Urothelium cell line (cell line): ENCODE results near the gene SIGLEC5.

ENCODE experiments used
- DNase-seq: peaks from one replicate; pipeline ENCODE4 v3.0.0; 2011; ENCODE audit warnings: low spot score, mixed read lengths
- FAIRE-seq: peaks from 2 replicates; lab custom pipeline; 2011; peaks lifted over from hg19 to GRCh38; lab: Jason Lieb, UNC

The SIGLEC5 gene

GRCh38 chr19:51590441-51590840 lies 39.8 kb downstream of the SIGLEC5 start:
- DNase-seq (no peak), FAIRE-seq (no peak)

GRCh38 chr19:51589511-51589910 lies 40.7 kb downstream of the SIGLEC5 start:
- DNase-seq (no peak), FAIRE-seq (no peak)

- FAIRE-seq (no peak), DNase-seq (no peak)
Observed at GRCh38 chr19:51587264-51588191, 42.7 kb downstream of the SIGLEC5 start.

- FAIRE-seq: no peak
- no peak for DNase-seq
Observed at GRCh38 chr19:51586799-51587198, 43.4 kb downstream of the SIGLEC5 start.

GRCh38 chr19:51586103-51586728 lies 44.0 kb downstream of the SIGLEC5 start:
- FAIRE-seq (no peak), DNase-seq (no peak)

- no peak for FAIRE-seq
- no peak for DNase-seq
Observed at GRCh38 chr19:51576850-51577249, 53.4 kb downstream of the SIGLEC5 start.

GRCh38 chr19:51573331-51573730 lies 56.9 kb downstream of the SIGLEC5 start:
- DNase-seq: no peak
- FAIRE-seq: no peak

GRCh38 chr19:51572908-51573307 lies 57.3 kb downstream of the SIGLEC5 start:
- no peak for DNase-seq
- no peak for FAIRE-seq

GRCh38 chr19:51572410-51572809 lies 57.8 kb downstream of the SIGLEC5 start:
- DNase-seq (no peak), FAIRE-seq (no peak)

GRCh38 chr19:51571599-51571998 lies 58.6 kb downstream of the SIGLEC5 start:
- FAIRE-seq (no peak), DNase-seq (no peak)

GRCh38 chr19:51570962-51571575 lies 59.1 kb downstream of the SIGLEC5 start, which contains the start of gene ZNF175:
Gene ZNF175 (plus strand): TSS chr19:51571283. CDS start chr19:51573330, 2,047 bp downstream.
- DNase-seq: peak; percentile 89
- FAIRE-seq: peak; percentile 27

GRCh38 chr19:51568456-51568855 lies 61.7 kb downstream of the SIGLEC5 start:
- no peak for DNase-seq
- FAIRE-seq: no peak

GRCh38 chr19:51567583-51567982 lies 62.6 kb downstream of the SIGLEC5 start:
- DNase-seq: no peak
- no peak for FAIRE-seq

GRCh38 chr19:51566489-51567100 lies 63.6 kb downstream of the SIGLEC5 start:
- FAIRE-seq: no peak
- no peak for DNase-seq

GRCh38 chr19:51565583-51565982 lies 64.6 kb downstream of the SIGLEC5 start:
- FAIRE-seq (no peak), DNase-seq (no peak)

GRCh38 chr19:51564791-51565190 lies 65.4 kb downstream of the SIGLEC5 start:
- DNase-seq (no peak), FAIRE-seq (no peak)
